ENCODE data around the gene USP54.

USP54 gene

GRCh38 chr10:73517166-73517888 is 73.8 kb downstream of the USP54 start:
- DNase-seq = no peak

- no peak for DNase-seq
Observed at GRCh38 chr10:73512207-73512743, 78.9 kb downstream of the USP54 start.

GRCh38 chr10:73509695-73510094 is 81.4 kb downstream of the USP54 start:
- no peak for DNase-seq

- no peak for DNase-seq
Observed at GRCh38 chr10:73506491-73506890, 84.7 kb downstream of the USP54 start.

GRCh38 chr10:73506074-73506473 is 85.1 kb downstream of the USP54 start:
- DNase-seq = no peak

- no peak for DNase-seq
Observed at GRCh38 chr10:73503037-73503436, 88.1 kb downstream of the USP54 start.

GRCh38 chr10:73501651-73502050 is 89.5 kb downstream of the USP54 start:
- DNase-seq = no peak

GRCh38 chr10:73497623-73498022 is 93.5 kb downstream of the USP54 start:
- DNase-seq = no peak

- peak; percentile 85 for DNase-seq
Observed at GRCh38 chr10:73495884-73496674, 95.1 kb downstream of the USP54 start, which contains the start of gene PPP3CB. Gene PPP3CB (minus strand): TSS chr10:73496024. CDS start chr10:73495889, 135 bp downstream.

GRCh38 chr10:73495226-73495883 is 95.8 kb downstream of the USP54 start:
- DNase-seq = peak; percentile 79

- DNase-seq = no peak
Observed at GRCh38 chr10:73494877-73495225, 96.3 kb downstream of the USP54 start.

- no peak for DNase-seq
Observed at GRCh38 chr10:73494213-73494612, 96.9 kb downstream of the USP54 start.

- DNase-seq = no peak
Observed at GRCh38 chr10:73493781-73494180, 97.4 kb downstream of the USP54 start.

- DNase-seq = no peak
Observed at GRCh38 chr10:73486601-73487000, 104.5 kb downstream of the USP54 start.

- no peak for DNase-seq
Observed at GRCh38 chr10:73485320-73485719, 105.8 kb downstream of the USP54 start.

GRCh38 chr10:73480158-73480557 is 111.0 kb downstream of the USP54 start:
- DNase-seq = no peak

- no peak for DNase-seq
Observed at GRCh38 chr10:73478636-73479035, 112.5 kb downstream of the USP54 start.

GRCh38 chr10:73471226-73471625 is 119.9 kb downstream of the USP54 start:
- DNase-seq = no peak

- DNase-seq = no peak
Observed at GRCh38 chr10:73469579-73469978, 121.6 kb downstream of the USP54 start.

- DNase-seq = no peak
Observed at GRCh38 chr10:73467206-73467605, 123.9 kb downstream of the USP54 start.

- DNase-seq = no peak
Observed at GRCh38 chr10:73465978-73466726, 125.0 kb downstream of the USP54 start.

- no peak for DNase-seq
Observed at GRCh38 chr10:73460897-73461296, 130.2 kb downstream of the USP54 start.

Data from activated CD4-positive, alpha-beta T cell treated with anti-CD3 and anti-CD28 coated beads for 1 hour (primary cell).